Parathyroid adenoma (tissue), 2 donors: ENCODE data around the gene KCMF1.

Experiments used
- H2AFZ ChIP-seq: fragments of 300-600 bp; sonication (generic); one replicate; pipeline ENCODE4 v1.7.0; 2017; ENCODE audit warnings: antibody characterized with exemption, mild to moderate bottlenecking
- H3K27ac ChIP-seq: fragments of 300-600 bp; sonication (generic); one replicate; pipeline ENCODE4 v1.7.0; 2017
- H3K27me3 ChIP-seq: fragments of 300-600 bp; sonication (generic); one replicate; pipeline ENCODE4 v1.7.0; 2017; ENCODE audit warnings: low read length; ENCODE audit not compliant: control insufficient read depth, insufficient read depth
- H3K36me3 ChIP-seq: fragments of 300-600 bp; sonication (generic); one replicate; pipeline ENCODE4 v1.7.0; 2017; ENCODE audit warnings: low read length; ENCODE audit not compliant: control insufficient read depth, insufficient read depth
- H3K4me1 ChIP-seq: fragments of 300-600 bp; sonication (generic); one replicate; pipeline ENCODE4 v1.7.0; 2017; ENCODE audit warnings: control low read depth
- H3K4me2 ChIP-seq: fragments of 300-600 bp; sonication (generic); one replicate; pipeline ENCODE4 v1.7.0; 2017; ENCODE audit warnings: low read length
- H3K4me3 ChIP-seq: fragments of 300-600 bp; sonication (generic); one replicate; pipeline ENCODE4 v1.7.0; 2017; ENCODE audit warnings: low read depth, low read length
- H3K79me2 ChIP-seq: fragments of 300-600 bp; sonication (generic); one replicate; pipeline ENCODE4 v1.7.0; 2017; ENCODE audit warnings: control low read depth
- H3K9ac ChIP-seq: fragments of 300-600 bp; sonication (generic); one replicate; pipeline ENCODE4 v1.7.0; 2017; ENCODE audit warnings: mild to moderate bottlenecking
- H3K9me3 ChIP-seq: fragments of 300-600 bp; sonication (generic); one replicate; pipeline ENCODE4 v1.7.0; 2017; ENCODE audit warnings: low read length; ENCODE audit not compliant: control insufficient read depth
- TF ChIP-seq, protein P1 (sequence below): fragments of 300-600 bp; sonication (generic); IDR thresholded peaks from one replicate; pipeline ENCODE4 v1.7.0; 2017; ENCODE audit warnings: antibody characterized with exemption, mild to moderate bottlenecking
- donor health status: primary hyperparathyroidism.

KCMF1 gene

DNA sequence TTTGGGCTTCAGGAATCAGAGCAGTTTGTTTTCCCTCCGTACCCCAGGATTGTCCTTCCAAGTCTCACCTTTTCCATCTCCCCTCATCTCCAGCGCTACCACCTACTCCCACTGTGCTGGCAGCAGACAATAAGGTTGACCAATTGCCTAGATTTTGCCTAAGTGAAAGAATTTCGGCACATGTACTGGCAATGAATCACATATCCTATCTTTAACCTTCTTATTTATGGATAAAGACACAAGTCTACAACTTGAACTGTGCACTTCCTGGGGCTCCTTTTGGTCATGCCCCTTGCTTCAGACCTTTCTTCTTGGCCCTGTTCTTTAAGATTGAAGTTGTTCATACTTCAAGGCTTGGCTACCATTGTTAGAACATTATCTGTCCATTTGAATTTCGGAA is 71.4 kb downstream of the KCMF1 start:
- Histone ChIP-seq H3K79me2 (peaks cover 21% of the 10 kb centered on the region), H3K27me3 (no peaks in the 10 kb centered on the region), H3K27ac (no peak overlapping the region), H3K9ac (no peak overlapping the region), H3K4me3 (no peak overlapping the region), H3K36me3 (no peaks in the 10 kb centered on the region), H2AFZ (no peak overlapping the region), H3K4me1 (peaks cover 6% of the 10 kb centered on the region), H3K9me3 (no peaks in the 10 kb centered on the region), H3K4me2 (no peak overlapping the region)
- TF ChIP-seq, protein P1, sequence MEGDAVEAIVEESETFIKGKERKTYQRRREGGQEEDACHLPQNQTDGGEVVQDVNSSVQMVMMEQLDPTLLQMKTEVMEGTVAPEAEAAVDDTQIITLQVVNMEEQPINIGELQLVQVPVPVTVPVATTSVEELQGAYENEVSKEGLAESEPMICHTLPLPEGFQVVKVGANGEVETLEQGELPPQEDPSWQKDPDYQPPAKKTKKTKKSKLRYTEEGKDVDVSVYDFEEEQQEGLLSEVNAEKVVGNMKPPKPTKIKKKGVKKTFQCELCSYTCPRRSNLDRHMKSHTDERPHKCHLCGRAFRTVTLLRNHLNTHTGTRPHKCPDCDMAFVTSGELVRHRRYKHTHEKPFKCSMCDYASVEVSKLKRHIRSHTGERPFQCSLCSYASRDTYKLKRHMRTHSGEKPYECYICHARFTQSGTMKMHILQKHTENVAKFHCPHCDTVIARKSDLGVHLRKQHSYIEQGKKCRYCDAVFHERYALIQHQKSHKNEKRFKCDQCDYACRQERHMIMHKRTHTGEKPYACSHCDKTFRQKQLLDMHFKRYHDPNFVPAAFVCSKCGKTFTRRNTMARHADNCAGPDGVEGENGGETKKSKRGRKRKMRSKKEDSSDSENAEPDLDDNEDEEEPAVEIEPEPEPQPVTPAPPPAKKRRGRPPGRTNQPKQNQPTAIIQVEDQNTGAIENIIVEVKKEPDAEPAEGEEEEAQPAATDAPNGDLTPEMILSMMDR, result no peak

GRCh38 chr2:85048534-85048933 is 77.6 kb downstream of the KCMF1 start:
- Histone ChIP-seq H3K4me1 (no peaks in the 10 kb centered on the region), H3K36me3 (no peaks in the 10 kb centered on the region), H2AFZ (no peak overlapping the region)

DNA sequence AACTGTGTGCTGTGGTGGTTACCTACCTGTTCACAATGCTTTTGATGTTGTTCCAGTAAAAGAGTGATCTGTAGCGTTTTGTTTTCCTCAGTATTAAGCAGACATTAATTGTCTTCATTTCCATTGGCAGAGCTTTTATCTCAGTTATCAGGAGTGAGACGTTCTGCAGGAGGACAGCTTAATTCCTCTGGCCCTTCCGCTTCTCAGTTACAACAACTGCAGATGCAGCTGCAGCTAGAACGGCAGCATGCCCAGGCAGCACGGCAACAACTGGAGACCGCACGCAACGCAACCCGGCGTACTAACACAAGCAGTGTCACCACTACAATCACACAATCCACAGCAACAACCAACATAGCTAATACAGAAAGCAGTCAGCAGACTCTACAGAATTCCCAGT is 78.3 kb downstream of the KCMF1 start:
- Histone ChIP-seq H3K4me3 (no peak overlapping the region), H3K9ac (no peak overlapping the region), H3K27me3 (no peaks in the 10 kb centered on the region), H3K79me2 (peaks cover 2% of the 10 kb centered on the region), H3K4me2 (no peak overlapping the region), H3K9me3 (no peaks in the 10 kb centered on the region), H3K36me3 (no peaks in the 10 kb centered on the region), H2AFZ (no peak overlapping the region), H3K27ac (no peak overlapping the region), H3K4me1 (no peaks in the 10 kb centered on the region)
- TF ChIP-seq, protein P1, result no peak

More at GRCh38 chr2:85048534-85048933, 77.6 kb downstream of the KCMF1 start:
- TF ChIP-seq, protein P1, result no peak
- no peak overlapping the region for H3K4me2 ChIP-seq
- H3K4me3 ChIP-seq, result no peak overlapping the region
- H3K79me2 ChIP-seq, result peaks cover 2% of the 10 kb centered on the region
- no peaks in the 10 kb centered on the region for H3K27me3 ChIP-seq
- H3K9me3 ChIP-seq, result no peaks in the 10 kb centered on the region
- H3K9ac ChIP-seq, result no peak overlapping the region
- H3K27ac ChIP-seq, result no peak overlapping the region

DNA sequence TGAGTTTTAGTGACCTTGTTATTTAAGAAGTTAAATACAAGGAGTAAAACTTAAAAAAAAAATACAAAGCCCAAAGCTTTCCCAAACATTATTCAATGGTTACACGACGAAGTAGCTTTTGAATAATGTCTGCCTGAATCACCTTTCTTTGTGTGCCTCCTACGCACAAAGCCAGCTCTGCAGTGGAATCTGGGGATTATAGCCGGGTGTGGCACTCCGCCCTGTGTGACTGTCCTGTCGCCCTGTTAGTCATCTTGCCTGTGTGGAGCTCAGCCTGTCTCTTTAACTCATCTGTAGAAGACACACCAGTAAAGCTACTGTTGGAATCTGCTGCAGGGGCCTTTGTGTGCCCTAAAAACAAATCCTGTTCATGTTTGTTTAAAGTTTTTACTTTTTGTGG is 82.8 kb downstream of the KCMF1 start:
- TF ChIP-seq, protein P1, result no peak
- no peak overlapping the region for H3K4me2 ChIP-seq
- H2AFZ ChIP-seq, result no peak overlapping the region
- H3K9me3 ChIP-seq, result no peaks in the 10 kb centered on the region
- H3K79me2 ChIP-seq, result no peaks in the 10 kb centered on the region
- no peak overlapping the region for H3K4me3 ChIP-seq
- no peaks in the 10 kb centered on the region for H3K4me1 ChIP-seq
- H3K27ac ChIP-seq, result no peak overlapping the region
- no peak overlapping the region for H3K9ac ChIP-seq
- H3K36me3 ChIP-seq, result no peaks in the 10 kb centered on the region
- H3K27me3 ChIP-seq, result no peaks in the 10 kb centered on the region

GRCh38 chr2:85057226-85057962 is 86.4 kb downstream of the KCMF1 start:
- H3K4me3 ChIP-seq, result no peak overlapping the region
- no peak overlapping the region for H2AFZ ChIP-seq
- H3K27me3 ChIP-seq, result no peaks in the 10 kb centered on the region
- no peak overlapping the region for H3K4me2 ChIP-seq
- no peaks in the 10 kb centered on the region for H3K79me2 ChIP-seq
- no peaks in the 10 kb centered on the region for H3K4me1 ChIP-seq
- no peaks in the 10 kb centered on the region for H3K9me3 ChIP-seq
- no peak overlapping the region for H3K27ac ChIP-seq
- no peak overlapping the region for H3K9ac ChIP-seq
- no peaks in the 10 kb centered on the region for H3K36me3 ChIP-seq
- TF ChIP-seq, protein P1, result no peak
